Measurements from ENCODE around the gene GABRA4. TPM values are rescaled to one million over a fixed set of nuclear protein-coding genes. Genes with fewer than 3 reads are reported as not detected.

Gene GABRA4
- total and polyA plus RNA-seq, 10 of the 15 experiments (the other 5 are each of a cell fraction or from before 2014, with no cell fraction given): 0.69 to 14.6 (median 1.1) TPM

DNA sequence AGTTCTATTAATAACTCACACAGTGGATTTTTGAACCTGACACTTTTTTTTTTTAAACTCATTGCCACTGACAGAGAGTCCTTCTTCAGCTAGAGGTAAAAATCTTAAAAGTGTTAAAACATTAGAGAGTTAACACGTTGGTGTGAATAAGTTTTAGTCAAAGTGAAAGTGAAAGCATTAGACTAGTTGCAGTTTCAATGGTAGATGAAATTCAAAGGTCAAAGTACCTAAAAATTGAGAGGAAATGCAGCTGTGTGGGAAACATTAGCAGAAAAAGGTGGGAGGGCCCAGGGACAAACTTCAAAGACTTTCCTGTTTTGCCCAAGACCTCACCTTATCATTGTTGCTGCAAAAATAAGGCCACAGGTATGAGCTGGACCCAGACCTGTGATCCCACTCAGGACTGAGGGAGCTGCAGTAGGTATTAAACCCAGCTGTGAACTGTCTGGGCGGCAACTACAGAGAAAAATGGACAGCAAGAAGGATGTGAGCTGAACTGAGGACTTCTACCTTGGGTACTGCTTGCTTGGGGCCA is 17.6 kb upstream of the GABRA4 start (continued):
- TF ChIP-seq, protein P1, sequence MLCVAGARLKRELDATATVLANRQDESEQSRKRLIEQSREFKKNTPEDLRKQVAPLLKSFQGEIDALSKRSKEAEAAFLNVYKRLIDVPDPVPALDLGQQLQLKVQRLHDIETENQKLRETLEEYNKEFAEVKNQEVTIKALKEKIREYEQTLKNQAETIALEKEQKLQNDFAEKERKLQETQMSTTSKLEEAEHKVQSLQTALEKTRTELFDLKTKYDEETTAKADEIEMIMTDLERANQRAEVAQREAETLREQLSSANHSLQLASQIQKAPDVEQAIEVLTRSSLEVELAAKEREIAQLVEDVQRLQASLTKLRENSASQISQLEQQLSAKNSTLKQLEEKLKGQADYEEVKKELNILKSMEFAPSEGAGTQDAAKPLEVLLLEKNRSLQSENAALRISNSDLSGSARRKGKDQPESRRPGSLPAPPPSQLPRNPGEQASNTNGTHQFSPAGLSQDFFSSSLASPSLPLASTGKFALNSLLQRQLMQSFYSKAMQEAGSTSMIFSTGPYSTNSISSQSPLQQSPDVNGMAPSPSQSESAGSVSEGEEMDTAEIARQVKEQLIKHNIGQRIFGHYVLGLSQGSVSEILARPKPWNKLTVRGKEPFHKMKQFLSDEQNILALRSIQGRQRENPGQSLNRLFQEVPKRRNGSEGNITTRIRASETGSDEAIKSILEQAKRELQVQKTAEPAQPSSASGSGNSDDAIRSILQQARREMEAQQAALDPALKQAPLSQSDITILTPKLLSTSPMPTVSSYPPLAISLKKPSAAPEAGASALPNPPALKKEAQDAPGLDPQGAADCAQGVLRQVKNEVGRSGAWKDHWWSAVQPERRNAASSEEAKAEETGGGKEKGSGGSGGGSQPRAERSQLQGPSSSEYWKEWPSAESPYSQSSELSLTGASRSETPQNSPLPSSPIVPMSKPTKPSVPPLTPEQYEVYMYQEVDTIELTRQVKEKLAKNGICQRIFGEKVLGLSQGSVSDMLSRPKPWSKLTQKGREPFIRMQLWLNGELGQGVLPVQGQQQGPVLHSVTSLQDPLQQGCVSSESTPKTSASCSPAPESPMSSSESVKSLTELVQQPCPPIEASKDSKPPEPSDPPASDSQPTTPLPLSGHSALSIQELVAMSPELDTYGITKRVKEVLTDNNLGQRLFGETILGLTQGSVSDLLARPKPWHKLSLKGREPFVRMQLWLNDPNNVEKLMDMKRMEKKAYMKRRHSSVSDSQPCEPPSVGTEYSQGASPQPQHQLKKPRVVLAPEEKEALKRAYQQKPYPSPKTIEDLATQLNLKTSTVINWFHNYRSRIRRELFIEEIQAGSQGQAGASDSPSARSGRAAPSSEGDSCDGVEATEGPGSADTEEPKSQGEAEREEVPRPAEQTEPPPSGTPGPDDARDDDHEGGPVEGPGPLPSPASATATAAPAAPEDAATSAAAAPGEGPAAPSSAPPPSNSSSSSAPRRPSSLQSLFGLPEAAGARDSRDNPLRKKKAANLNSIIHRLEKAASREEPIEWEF (IDR thresholded peaks at IDR 0.05; ENCODE audit: insufficient replicate concordance, low read depth, low read length): no peak
- TF ChIP-seq MTA3 (IDR thresholded peaks at IDR 0.05; ENCODE audit: borderline replicate concordance, low read length) (no peak), BMI1 (IDR thresholded peaks at IDR 0.05; ENCODE audit: borderline replicate concordance) (peak; percentile 70; the same call in 1 of the 2 replicates), RBBP5 (conservative IDR thresholded peaks at IDR 0.05) (no peak)
- TF ChIP-seq, protein P2, sequence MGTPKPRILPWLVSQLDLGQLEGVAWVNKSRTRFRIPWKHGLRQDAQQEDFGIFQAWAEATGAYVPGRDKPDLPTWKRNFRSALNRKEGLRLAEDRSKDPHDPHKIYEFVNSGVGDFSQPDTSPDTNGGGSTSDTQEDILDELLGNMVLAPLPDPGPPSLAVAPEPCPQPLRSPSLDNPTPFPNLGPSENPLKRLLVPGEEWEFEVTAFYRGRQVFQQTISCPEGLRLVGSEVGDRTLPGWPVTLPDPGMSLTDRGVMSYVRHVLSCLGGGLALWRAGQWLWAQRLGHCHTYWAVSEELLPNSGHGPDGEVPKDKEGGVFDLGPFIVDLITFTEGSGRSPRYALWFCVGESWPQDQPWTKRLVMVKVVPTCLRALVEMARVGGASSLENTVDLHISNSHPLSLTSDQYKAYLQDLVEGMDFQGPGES (IDR thresholded peaks at IDR 0.05): no peak
- TF ChIP-seq, protein P3, sequence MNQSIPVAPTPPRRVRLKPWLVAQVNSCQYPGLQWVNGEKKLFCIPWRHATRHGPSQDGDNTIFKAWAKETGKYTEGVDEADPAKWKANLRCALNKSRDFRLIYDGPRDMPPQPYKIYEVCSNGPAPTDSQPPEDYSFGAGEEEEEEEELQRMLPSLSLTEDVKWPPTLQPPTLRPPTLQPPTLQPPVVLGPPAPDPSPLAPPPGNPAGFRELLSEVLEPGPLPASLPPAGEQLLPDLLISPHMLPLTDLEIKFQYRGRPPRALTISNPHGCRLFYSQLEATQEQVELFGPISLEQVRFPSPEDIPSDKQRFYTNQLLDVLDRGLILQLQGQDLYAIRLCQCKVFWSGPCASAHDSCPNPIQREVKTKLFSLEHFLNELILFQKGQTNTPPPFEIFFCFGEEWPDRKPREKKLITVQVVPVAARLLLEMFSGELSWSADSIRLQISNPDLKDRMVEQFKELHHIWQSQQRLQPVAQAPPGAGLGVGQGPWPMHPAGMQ (IDR thresholded peaks at IDR 0.05; ENCODE audit: borderline replicate concordance): no peak
